Stimulated activated CD4-positive, alpha-beta T cell treated with anti-CD3 and anti-CD28 coated beads, Interleukin-15, amount 100 ng/mL, for 24 hours (primary cell): Measurements from ENCODE around the gene SEZ6.
A peak's percentile ranks its signal among the peaks of the same experiment; 100 is the strongest.
"Not testable (repeated sequence)": the region's sequence is repeated elsewhere in the genome, so short reads cannot be mapped to it uniquely, and the experiment has no call there.

Experiments
- DNase-seq: peaks from one replicate; pipeline ENCODE4 v3.0.0-alpha.2; 2020

The SEZ6 gene

DNA sequence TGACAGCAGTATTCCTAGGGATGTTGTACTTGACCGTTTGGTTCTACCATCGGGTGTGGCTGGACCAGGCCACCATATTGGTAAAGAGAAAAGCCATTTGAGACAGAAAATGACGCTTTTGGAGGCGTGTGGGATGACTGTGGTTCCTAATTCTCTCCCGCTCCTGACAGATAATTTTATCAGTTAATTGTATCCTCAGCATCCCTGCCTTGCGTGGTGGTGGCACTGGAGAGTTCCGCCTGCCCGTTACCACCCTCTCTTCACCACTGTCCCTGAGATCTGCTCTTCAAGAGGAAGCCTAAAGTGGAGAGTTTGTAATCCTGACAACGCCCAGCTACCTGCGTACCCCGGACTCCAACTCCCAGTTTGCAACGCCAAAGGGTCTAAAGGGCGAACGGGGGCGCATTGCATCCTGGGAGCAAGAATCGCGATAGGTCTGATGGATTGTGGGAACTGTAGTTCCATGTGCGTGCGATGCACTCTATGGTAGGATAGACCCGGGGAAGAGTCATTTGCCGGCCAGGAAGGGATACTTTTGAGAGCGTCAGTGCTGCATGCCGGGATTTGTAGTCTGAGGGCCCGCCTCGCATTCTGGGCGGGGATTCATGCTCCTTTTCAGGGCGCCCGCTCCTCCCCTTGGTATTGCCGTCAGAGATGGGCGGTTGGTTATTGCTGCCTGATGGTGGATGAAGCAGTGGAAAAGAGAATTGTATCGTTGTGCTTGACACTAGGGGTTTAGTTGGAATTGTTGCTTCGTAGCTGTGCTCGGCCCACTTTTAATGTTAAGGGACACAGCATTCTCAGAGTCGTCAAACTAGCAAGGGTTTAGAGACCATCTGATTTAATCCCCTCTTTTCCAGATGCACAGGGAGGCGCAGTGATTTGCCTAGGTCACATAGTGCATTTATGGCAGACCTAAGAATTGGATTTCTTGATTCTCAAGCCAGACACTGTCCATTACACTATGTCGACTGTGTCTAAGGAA lies 53.5 kb downstream of the SEZ6 start:
- peak; percentile 96 for DNase-seq

DNA sequence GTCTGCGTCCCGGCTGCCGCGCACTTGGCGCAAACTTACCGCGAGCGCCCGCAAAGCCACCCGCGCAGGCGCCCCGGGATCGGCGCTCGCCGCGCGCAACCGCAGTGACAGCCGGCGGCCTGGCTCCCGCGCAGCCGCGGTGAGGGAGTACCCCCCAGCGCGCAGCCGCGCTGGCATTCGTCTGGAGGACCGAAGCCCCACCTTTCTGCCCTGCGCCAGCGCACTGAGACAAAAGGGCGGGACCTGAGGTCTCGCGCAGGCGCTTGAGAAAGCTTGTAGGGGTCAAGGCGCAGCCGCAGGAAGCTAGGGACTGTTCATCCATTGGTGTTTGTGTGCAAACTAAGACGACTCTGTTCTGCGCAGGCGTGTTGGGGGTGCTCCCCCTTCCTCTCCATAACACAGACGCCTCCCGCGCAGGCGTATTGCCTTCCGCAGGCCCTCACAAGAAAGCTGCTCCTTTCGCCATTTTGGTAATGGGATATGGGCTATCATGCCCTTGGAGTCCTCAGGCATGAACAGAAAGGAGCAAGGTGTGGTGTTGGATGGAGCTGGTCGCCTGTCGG lies 54.3 kb downstream of the SEZ6 start, which contains the start of gene PHF12:
PHF12 (minus strand) TSS at position 91 of the 563 bp plus-strand sequence. CDS start 558 bp downstream, outside the sequence.
- peak; percentile 100 for DNase-seq

DNA sequence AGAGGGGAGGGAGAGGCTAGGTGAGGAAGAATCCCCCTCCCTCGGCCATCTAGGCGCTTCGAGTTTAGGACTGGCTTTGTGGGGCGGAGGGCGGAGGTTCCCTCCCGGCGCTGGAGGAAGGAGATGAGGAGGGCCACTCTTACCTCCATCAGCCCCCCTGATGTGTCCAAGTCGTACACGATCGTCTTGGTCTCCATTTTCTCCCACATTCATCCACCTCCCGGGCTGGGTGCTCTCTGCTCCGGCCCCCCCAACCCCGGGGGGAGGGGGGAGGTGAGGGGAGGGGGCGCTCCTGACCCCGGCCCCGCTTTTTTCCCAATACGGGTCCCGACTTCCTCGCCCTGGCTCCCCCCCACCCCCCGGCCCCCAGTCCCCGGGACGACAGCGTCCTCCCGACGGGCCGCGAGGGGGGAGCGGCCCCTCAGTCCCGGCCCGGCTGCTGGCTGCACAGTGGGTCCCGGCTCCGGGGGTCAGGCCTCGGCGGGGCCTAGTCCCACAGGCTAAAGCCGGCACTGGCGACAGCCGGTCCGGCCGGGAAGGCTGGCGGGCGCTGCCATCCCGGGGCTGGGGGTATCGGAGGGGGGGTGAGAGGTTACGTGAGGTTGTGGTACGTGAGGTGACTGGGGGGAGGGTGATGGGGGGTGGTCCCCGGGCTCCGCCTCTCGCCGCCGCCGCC lies 54.9 kb downstream of the SEZ6 start:
- DNase-seq, result no peak

DNA sequence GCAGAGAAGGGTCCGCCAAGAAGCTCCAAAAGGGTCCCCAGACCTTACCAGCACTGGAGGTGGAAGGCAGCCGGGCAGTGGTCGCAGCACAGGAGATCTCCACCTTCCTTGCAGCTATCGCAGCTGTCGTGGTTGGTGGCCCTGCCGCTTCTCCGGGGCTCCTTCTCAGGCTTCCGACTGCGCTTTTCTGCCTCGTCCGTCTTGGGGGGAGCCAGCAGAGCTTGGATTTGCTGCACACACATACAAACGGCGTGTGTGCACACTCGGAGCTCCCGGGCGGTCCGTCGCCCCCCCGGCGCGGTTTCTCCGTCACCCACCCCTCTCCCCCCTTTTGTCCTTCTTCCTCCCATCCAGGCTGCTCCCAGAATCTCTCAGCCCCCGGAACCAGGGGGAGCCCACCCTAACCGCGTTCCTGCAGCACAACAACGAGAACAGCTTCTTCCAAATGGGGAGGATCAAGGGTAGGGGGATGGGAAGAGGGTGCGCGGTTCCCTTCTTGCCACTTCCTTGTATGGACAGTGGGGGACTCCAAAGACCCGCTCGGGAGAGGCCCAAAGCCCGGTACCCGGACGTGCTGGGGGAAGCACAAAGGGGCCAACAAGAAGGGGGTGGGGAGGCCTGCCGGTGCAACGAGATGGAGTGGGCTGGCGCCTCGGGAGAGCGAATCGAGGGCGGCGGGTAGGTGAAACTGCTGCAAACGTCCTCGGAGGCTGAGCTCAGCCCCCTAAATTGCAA lies 55.6 kb downstream of the SEZ6 start:
- peak; percentile 69 for DNase-seq

DNA sequence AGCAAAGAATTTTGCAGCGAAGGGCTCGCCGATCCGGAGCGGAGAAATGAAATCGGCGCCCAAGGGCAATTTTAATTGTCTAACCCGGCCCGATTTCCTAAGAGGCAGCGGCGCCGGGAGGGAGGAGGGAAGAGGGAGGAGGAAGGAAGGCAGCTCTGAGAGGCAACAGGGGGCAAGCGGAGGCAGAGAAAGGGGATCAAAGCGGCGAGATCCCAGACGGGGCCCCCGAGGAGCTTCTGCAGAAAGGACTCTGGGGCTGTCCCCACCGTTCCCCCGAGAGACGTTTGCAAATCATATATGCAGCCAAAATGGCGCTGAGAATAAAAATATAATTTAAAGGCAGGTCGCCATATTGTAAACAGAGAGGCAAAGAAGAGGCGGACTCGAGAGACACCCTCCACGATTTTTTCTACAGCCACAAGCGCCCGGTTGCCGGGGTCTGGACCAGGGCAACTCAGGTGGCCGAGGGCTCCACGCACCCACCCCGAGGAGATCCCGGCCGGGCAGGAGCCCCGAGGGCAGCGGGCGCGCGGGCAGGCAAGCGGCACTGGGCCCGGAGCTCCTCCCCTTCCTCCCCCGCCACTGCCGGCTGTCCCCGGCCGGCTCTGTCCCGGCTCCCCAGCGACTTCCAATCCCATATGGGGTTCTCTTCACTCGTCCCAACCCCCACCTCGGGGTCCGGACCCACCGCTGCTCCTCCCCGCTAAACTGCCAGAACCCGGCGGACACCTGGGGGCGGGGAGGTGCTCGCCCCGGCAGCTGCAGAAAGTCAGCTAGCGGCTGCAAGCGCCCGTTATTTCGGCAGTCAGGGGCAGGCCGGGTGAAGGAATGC lies 56.4 kb downstream of the SEZ6 start:
- peak; percentile 84 for DNase-seq

DNA sequence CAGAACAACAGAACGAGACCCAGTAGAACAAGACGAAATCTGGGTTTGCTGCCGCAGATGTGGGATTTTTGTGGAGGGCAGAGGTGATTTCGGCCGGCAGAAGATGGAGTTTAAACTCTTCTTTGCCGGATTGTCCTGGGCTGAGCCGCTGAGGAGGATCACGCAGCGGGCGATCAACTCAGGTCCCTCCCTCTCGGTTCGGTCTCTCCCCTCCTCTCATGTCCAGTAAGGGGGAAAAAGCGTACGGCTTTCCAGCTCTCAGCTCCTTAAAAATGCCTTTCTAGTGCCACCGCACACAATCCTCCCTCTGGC lies 57.0 kb downstream of the SEZ6 start:
- DNase-seq, result no peak

DNA sequence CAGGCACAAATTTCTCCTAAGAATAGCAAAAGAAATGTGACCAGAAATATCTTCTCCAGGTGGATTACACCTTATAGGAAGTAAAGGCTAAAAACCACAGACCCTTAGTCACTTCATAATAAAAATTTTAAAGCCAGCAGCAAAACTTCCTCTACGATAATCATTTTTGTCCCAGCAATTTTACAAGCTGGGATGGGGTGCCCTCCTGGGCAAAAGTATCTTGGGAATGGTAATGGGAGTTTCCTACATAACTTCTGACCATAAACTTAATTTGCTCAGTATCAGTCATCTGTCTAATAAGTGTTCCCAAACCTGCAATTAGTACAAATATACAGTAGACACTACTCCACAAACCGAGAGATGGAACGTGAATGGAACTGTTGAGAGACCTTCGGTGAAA lies 57.5 kb downstream of the SEZ6 start:
- no peak for DNase-seq

DNA sequence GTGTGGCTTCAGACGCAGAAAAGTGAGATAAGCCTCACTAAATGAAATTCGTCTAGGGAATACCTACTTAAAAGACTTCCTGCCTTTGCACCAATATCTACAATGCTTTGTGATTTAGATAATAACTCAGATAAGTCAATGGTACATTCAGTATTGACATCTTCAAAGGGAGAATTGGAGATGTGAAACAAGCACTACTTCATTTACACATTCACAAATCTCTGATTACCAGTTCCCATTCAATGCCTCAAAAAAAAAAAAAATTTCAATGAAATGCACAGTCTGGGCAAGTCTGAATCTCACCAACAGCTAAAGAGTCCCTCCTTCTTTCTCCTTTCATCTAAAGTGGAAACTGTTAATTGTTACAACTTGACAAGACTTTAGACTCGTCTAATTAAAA lies 58.2 kb downstream of the SEZ6 start:
- DNase-seq, result no peak

DNA sequence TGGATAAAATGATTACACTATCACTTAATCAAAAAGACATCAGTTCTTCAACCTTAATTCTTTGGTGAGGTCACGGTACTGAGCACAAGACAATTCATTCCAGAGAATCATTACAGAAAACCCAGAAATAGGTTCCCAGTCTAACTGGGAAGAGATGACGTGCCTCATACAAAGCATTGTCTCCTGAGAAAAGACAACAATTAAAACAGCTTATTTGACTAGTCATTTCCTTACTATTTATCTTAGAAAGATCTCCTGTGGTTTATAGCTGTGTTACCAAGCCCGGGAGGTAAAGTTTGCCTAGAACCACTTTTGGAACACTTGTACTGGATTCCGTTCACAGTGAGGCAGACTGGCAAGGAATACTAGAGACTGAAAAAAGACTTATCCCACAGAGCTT lies 59.6 kb downstream of the SEZ6 start:
- DNase-seq, result no peak

DNA sequence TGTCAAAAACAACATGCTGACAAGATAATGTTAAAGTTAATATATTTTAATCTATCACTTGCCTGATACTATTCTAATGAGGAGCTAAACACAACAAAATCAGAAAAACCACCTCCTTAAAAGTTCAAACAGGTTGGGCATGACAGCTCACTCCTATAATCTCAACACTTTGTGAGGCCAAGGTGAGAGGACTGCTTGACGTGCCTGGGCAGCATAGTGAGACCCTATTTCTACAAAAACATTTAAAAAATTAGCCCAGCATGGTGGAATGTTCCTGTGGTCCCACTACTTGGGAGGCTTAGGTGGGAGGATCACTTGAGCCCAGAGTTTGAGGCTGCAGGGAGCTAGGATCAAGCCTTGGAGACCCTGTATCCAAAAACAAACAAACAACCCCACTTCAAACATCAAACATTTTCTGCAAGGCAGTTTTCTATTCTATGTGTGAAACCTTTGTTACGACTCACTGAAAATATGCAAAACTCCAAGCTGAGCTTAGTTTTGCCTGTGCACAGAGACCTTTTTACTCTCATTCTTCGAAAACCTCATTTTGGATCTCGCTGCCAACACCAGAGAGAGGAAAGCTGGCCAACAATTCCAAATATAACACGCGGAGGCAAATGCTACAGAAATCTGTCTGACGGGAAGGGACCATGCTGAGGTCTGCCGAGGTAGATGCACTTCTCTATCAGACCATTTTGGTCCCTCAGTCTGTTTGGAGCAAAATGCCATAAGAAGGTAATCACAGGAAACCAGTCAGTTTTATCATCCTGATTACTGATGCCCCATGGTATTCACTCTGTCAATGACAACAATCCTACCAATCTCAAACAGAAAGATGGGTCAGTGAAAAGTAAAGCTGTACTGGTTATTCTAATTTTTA lies 60.7 kb downstream of the SEZ6 start:
- DNase-seq, result no peak

DNA sequence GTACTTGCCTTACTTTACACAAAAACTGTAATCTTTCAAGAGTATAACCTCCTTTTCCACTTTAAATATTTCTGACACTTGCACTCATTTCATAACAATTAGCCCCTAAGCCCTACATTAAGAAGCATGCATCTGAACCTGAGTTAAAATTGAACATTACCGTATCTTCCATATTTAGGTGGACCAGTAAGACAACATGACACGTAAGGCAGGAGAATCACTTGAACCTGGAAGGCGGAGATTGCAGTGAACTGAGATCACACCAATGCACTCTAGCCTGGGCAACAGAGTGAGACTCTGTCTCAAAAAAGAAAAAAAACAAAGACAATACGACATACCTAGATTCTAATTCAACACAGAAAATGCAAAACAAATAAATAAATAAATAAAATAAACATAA lies 61.5 kb downstream of the SEZ6 start:
- DNase-seq, result no peak

DNA sequence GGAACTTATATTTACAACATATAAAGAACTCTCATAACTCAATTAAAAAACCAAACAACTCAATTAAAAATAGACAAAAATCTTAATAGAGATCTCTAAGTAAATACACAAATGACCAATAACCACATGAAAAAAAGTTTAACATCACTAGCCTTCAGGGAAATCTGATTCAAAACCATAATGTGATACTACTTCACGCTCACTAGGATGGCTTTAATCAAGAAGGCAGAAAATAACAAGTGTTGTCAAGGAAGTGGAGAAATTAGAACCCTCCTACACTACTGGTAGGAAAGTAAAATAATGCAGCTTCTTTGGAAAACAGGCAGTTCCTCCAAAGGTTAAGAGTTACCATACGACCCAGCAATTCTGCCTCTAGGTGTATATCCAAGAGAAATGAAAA lies 62.9 kb downstream of the SEZ6 start:
- no peak for DNase-seq

DNA sequence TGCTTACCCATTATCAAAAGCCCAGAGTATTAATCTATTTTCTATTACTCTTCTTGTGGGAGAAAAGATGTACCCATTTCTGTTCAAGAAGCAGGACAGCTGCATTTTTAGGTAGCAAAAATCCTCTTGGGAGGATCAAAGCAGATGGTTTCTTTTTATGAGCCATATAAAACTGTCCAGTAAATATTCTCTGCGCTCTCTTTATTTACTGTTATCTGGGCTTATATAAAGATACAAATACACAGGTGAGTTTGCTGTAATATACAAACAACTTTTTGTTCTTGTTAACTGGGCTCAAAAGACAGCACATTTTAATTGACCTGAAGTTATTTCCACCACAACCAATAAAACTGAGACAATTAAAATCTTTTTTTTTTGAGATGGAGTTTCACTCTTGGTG lies 64.6 kb downstream of the SEZ6 start:
- no peak for DNase-seq

DNA sequence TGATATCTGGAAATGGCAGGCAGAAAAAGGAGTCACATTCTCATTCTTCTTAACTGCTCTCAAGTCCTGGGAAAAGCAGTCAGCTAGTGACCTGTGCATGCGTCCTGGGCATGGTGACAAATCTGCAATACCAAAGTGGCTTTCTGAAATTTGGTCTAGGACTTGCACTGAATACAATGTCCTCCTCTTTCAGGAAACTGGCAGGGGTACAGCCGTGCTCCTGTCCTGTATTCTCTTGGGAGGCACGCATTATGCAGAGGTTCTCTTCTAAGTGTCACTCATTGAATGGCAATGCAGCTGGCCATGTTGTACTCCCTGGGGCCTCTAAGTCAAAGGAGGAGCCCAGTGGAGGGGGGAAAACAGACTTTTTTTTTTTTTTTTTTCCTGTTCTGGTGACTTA lies 65.2 kb downstream of the SEZ6 start:
- no peak for DNase-seq

DNA sequence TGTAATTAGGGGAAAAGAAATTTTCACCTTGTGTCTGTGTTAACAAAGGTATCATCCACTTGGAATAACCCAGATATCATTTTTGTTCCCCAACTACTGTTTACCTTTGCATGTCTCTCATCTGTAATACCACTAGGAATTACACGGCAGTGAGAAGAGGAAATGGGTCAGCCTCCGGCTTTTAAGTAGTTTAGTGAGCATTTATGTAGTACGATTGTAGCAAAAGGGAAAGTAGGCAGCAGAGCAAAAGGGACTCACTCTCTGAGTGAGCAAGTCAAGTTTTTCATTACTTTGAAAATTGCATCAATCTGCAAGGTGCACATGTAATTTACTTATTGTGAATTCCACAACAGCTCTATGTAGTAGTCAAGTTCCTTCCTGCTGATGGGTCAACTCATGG lies 65.7 kb downstream of the SEZ6 start:
- no peak for DNase-seq

DNA sequence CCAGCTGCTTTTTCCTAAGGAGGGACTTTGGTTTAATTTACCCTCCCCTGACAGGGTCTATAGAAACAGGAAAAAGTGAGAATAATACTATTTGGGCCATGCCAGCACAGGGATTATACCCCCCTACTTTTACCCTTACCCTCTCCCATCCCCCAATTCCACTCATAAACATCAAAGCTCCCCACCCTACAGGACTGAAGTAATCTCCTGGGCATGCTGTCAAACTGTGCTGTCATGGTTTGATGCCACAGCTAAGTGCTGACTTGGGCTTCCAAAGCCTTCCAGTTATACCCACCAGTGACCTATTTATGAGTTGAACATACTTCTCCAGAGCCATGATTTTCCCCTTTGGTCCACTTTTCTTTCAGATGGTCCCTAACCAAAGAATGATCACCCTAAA lies 67.3 kb downstream of the SEZ6 start:
- no peak for DNase-seq

DNA sequence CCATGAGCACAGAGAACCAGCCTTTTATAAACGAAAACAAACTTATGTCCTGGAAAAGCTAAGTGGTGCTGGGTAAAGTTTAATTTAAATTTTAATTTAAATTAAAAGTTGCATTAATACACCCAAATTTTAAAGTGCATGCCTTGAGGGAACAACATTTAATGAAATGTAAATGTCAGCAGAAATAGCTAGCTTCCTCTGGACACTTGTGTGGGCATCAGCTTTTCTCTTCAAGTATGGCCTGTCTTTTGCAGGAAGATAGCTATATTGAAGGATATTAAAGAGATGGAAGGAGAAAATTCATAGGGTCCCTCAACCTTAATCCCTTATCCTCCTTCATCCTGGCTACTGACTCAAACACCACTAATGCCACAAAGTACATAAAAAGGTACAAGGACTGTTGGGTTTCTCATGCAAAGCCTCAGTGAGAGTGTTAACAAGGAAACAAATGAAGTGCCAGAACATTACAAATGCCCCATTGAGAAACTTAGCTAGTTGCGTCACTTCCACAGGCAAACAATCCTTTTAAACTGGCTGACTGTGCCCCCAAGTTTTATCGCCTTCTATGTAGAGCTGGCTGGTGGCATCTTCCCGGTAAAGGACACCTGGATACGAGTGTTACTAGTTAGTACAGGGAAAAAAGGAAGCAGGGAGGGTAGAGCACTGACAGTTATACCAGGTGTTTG lies 68.6 kb downstream of the SEZ6 start:
- no peak for DNase-seq

DNA sequence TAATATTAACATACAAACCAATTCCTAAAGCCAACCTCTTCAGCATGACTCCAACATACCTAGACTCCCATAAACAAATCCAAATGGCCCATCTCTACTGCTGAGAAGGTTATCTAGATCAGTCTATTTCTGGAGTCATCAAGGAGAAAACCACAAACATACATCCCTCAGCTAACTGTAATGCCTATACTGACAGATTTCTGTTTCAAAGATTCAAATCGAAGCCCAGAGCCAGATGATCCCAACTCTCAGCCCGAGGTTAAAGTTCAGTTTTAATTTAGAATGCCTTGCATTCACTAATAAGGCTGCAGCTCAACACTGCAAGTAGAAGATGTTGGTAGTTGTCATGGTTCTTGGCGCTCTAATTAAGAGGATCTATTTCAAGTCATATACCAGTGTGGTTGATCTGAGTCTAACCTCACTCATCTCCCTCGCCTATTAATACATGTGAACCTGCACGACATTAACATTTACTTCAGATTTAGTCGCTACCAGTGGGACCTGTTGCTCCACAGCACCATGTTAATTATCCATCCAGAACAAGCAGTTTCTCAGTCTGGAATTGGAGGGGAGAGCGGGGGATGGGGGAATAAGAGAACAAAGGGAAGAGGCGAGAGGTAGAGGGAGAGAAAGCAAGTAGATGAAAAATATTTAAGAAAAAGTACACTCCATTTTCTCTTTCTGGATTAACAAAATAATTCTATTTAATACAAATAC lies 69.9 kb downstream of the SEZ6 start:
- DNase-seq, result no peak

DNA sequence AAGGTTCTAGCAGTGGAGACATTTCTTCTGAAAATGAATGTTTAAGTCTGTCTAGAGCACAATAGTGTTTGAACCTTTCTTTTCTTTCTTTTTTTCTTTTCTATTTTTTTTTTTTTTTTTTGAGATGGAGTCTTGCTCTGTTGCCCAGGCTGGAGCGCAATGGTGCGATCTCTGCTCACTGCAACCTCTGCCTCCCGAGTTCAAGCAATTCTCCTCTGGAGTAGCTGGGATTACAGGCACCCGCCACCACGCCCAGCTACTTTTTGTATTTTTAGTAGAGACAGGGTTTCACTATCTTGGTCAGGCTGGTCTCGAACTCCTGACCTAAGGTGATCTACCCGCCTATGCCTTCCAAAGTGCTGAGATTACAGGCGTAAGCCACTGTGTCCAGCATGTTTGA lies 71.3 kb downstream of the SEZ6 start:
- not testable (repeated sequence) for DNase-seq

DNA sequence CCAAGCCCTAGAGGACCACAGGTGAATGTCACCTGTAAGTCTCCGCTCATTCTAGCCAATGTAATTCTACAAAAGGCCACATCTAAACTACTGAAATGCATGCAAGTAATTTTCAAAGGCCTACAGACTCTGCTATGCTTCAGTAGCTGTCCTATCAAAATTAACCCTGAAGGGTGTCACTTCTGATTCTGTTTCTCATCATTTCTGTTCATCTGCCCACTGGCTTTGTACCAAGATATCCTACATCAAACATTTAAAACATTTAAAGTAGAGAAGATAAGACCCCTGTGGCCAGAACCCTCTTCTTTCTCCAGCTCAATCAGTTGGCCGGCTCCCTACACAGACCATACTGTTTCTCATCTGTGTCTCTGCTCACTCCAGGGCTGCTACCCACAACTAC lies 76.0 kb downstream of the SEZ6 start:
- DNase-seq, result no peak
